Aortic smooth muscle cell (primary cell): ENCODE measurements around the gene ZNF212. TPM values are rescaled to one million over a fixed set of nuclear protein-coding genes. Genes with fewer than 3 reads are reported as not detected.

Source experiments
- total RNA-seq: library from RNA; depleted of rRNA; stranded (reverse); fragments of >200 nt; gene quantifications from 2 replicates; pipeline ENCODE4 v1.2.3, GENCODE V29; 2014

The ZNF212 gene
- 4.0 and 4.5 TPM in 2 replicates for total RNA-seq

GRCh38 chr7:149239345-149240143 is at the start of gene ZNF212:
Gene ZNF212, plus strand, starts transcription at chr7:149239651. Its CDS starts 128 bp downstream, at chr7:149239779.

GRCh38 chr7:149195180-149196150 is 44.0 kb upstream of the ZNF212 start, which contains the start of gene ZNF282:
Gene ZNF282, plus strand, starts transcription at chr7:149195546. Its CDS starts 44 bp downstream, at chr7:149195590.

GRCh38 chr7:149261829-149262617 is 22.6 kb downstream of the ZNF212 start, which contains the start of gene ZNF783:
Gene ZNF783, plus strand, starts transcription at chr7:149262196. Its CDS starts 138 bp downstream, at chr7:149262334.

Other genes with a start within 250 kb of the ZNF212 start
- 256 and 304 TPM in 2 replicates for gene PDIA4, start 211.1 kb upstream of the ZNF212 start, total RNA-seq
- gene ZNF786, start 148.9 kb upstream of the ZNF212 start, total RNA-seq = 3.3 and 7.8 TPM in 2 replicates
- gene ZNF425, start 113.3 kb upstream of the ZNF212 start, total RNA-seq = 2.8 TPM in 2 replicates
- 6.7 and 6.8 TPM in 2 replicates for gene ZNF398, start 92.2 kb upstream of the ZNF212 start, total RNA-seq
- gene ZNF282, start 44.1 kb upstream of the ZNF212 start, total RNA-seq = 14.8 and 18.7 TPM in 2 replicates
- 9.5 and 11.9 TPM in 2 replicates for gene ZNF783, start 22.5 kb downstream of the ZNF212 start, total RNA-seq
- 3.4 TPM in 2 replicates for gene ZNF777, start 221.4 kb downstream of the ZNF212 start, total RNA-seq